ENCODE results near the gene LRRC32.

- no peak for TF ChIP-seq CTCF (IDR thresholded peaks at IDR 0.05)
- no peak for TF ChIP-seq POLR2A (IDR thresholded peaks at IDR 0.05)
These were observed 7.7 kb downstream of the LRRC32 start for GRCh38 chr11:76662656-76663485.
